CD1c-positive myeloid dendritic cell (primary cell): ENCODE measurements around the gene RAD21L1.
"Not testable (repeated sequence)": the region's sequence is repeated elsewhere in the genome, so short reads cannot be mapped to it uniquely, and the experiment has no call there.

Experiments used
- DNase-seq: peaks from one replicate; pipeline ENCODE4 v3.0.0-alpha.2; 2016; ENCODE audit errors: extremely low spot score

Gene RAD21L1

GRCh38 chr20:1225263-1225782 is 521 bp upstream of the RAD21L1 start:
- DNase-seq, result no peak

- DNase-seq, result no peak
Measured at GRCh38 chr20:1229541-1229940, 3.7 kb downstream of the RAD21L1 start.

- peak; percentile 30 for DNase-seq
Measured at GRCh38 chr20:1232286-1233111, 6.7 kb downstream of the RAD21L1 start.

- no peak for DNase-seq
Measured at GRCh38 chr20:1240549-1240948, 14.7 kb downstream of the RAD21L1 start.

- no peak for DNase-seq
Measured at GRCh38 chr20:1241456-1241855, 15.6 kb downstream of the RAD21L1 start.

GRCh38 chr20:1242099-1242498 is 16.3 kb downstream of the RAD21L1 start:
- no peak for DNase-seq

GRCh38 chr20:1242530-1242929 is 16.7 kb downstream of the RAD21L1 start:
- no peak for DNase-seq

GRCh38 chr20:1245578-1245977 is 19.7 kb downstream of the RAD21L1 start:
- no peak for DNase-seq

- DNase-seq, result no peak
Measured at GRCh38 chr20:1247689-1248088, 21.8 kb downstream of the RAD21L1 start.

- not testable (repeated sequence) for DNase-seq
Measured at GRCh38 chr20:1250282-1250681, 24.4 kb downstream of the RAD21L1 start.

- DNase-seq, result no peak
Measured at GRCh38 chr20:1252416-1252815, 26.6 kb downstream of the RAD21L1 start.

- no peak for DNase-seq
Measured at GRCh38 chr20:1254254-1254653, 28.4 kb downstream of the RAD21L1 start.

GRCh38 chr20:1255675-1256074 is 29.8 kb downstream of the RAD21L1 start:
- DNase-seq, result peak; percentile 4

GRCh38 chr20:1263853-1264252 is 38.0 kb downstream of the RAD21L1 start:
- no peak for DNase-seq

GRCh38 chr20:1264727-1265126 is 38.9 kb downstream of the RAD21L1 start:
- no peak for DNase-seq

GRCh38 chr20:1265226-1265915 is 39.5 kb downstream of the RAD21L1 start:
- DNase-seq, result no peak

GRCh38 chr20:1265916-1266166 is 40.0 kb downstream of the RAD21L1 start:
- DNase-seq, result no peak

- peak; percentile 19 for DNase-seq
Measured at GRCh38 chr20:1266167-1266973, 40.5 kb downstream of the RAD21L1 start, which contains the start of gene SNPH. Gene SNPH, plus strand, starts transcription at chr20:1266294. Its CDS starts 29,946 bp downstream, at chr20:1296240.

- no peak for DNase-seq
Measured at GRCh38 chr20:1267161-1267560, 41.3 kb downstream of the RAD21L1 start.

- no peak for DNase-seq
Measured at GRCh38 chr20:1267809-1268374, 42.0 kb downstream of the RAD21L1 start.

- no peak for DNase-seq
Measured at GRCh38 chr20:1269235-1269634, 43.4 kb downstream of the RAD21L1 start.

- no peak for DNase-seq
Measured at GRCh38 chr20:1269850-1270249, 44.0 kb downstream of the RAD21L1 start.
